NCI-H345 treated with DMSO at 0.1 percent for 48 hours (cell line): Measurements from ENCODE around the gene AGPAT2.

Experiments
- DNase-seq: peaks from one replicate; lab custom pipeline; 2025; ENCODE audit not compliant: unreplicated experiment; lab: John Stamatoyannopoulos, UW

The AGPAT2 gene

DNA sequence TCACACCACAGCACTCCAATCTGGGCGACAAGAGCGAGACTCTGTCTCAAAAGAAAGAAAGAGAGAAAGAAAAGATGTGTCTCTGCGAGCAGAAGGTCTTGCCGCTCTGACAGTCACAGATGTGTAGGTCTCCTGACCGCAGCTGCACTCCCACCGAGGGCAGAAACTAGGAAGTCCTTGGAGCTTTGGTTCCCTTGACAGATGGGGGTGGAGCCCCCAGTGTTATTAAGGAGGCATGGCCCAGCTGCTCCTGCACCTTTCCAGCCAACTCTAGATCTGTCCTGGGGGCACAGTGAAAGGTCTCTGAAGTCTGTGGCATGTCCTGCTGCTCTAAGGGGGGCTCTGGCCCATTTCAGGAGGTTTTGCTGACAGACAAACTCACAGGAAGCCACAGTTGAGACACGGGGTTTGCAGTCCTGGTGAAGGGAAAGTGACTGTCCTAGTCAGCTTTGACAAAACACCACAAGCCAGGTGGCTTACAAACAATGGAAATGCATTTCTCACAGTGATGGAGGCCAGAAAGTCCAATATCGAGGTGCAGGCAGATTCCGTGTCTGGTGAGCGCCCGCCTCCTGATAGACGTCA lies 16.1 kb upstream of the AGPAT2 start:
- DNase-seq, result no peak

DNA sequence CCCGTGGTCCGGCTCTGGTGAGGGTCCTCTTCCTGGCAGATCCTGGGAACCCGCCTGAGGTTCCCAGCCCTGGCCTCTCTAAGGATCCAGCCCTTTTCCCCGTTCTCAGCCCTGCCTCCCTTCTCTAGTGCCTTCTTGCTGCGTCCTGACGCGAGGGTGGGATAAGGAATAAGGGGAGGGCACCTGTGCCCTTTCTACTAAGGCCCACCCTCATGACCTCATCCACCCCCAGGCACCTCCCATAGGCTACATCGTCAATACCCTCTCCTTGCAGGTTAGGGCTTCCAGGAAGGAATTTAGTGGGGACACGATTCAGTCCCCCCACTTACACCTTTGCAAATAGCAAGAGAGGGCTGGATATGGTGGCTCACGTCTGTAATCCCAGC lies 14.4 kb upstream of the AGPAT2 start:
- DNase-seq, result no peak

DNA sequence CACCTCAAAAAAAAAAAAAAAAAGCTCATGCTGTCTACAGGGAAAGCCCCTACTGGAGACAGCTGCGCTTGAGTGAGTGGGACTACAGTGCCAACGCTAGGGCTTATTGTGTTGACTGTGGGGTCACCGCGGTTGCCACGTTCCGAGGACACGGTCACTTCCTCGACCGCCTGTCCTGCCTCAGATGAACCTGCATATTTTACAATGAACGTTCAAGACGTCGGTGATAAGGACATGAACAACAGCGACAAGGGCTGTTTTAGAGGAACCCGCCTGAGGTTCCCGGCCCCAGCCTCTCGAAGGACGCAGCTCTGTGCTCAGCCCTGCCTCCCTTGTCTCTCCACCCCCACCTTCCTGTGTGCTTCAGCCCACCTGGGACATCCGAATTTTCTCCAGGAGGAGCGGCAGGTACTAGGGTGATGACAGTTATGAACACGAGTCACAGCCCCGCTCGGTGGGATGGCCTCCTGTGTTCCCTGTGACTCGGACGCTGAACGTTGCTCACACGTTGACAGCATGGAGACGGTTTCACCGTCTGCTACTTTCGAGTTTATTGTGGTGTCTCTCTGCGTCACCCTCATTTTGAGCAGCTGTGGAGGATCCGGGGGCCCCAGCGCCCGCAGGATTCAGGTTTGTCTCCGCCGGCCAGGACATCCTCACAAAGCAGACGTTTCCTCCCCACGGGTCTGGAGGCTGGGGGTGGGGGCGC lies 13.9 kb upstream of the AGPAT2 start:
- DNase-seq, result no peak

DNA sequence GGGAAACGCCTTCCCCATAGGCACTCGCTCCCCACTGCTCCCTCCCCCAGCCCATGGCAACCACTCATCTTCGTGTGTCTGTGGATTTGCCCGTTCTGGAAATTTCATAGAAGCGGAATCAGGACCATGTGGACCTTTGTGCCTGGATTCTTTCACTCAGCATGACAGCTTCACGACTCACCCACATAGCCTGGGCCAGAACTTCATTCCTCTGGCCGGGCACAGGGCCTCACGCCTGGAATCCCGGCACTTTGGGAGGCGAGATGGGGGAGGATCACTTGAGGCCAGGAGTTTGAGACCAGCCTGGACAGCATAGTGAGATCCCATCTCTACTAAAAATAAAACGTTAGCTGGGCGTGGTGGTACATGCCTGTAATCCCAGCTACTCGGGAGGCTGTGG lies 13.0 kb upstream of the AGPAT2 start:
- DNase-seq, result no peak

DNA sequence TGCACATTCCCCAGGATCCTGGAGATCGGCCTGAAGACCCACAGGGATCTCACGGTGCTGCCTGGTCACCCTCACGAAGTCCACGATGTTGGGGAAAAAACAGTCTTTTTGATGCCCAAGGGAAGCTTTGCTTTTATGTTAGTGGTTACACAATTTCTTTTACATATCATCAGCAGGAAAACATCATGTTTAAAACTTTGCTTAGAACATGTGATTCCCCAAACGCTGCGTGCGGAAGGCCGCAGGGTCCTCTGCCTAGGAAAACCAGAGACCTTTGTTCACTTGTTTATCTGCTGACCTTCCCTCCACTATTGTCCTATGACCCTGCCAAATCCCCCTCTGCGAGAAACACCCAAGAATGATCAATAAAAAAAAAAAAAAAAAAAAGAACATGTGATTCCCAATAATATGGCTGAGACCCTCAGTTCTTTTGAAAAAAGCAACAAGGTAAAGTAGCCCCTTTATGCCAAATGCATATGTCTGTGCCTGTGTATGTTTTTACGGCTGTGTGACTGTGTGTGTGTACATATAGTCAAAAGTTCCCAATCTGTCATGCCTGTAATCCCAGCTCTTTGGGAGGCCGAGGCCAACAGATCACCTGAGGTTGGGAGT lies 11.5 kb upstream of the AGPAT2 start:
- no peak for DNase-seq

DNA sequence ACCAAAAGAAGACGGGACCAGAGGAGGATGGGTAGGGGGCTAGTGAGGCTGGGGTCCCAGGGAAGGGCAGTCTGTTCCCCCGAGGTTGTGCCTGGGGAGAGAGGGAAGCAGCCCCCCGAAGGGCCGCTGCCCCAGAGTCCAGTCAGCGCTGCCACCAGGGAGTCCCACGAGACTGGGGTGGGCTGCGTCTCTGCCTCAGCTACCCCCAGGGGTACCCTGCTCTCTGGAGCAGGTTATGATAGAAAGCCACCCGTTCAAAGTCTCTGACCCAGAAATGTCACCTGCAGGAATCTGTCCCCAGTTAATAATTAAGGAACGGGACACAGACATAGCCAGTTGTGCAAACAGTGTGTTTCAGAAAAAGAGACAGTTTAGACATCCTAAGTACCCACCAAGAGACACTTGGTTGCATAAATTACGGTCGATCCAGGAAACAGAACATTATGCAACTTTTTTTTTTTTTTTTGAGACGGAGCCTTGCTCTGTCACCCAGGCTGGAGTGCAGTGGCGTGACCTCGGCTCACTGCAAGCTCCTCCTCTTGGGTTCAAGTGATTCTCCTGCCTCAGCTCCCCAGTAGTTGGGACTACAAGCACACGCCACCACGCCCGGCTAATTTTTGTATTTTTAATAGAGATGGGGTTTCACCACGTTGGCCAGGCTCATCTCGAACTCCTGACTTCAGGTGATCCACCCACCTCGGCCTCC lies 10.7 kb upstream of the AGPAT2 start:
- DNase-seq, result no peak

DNA sequence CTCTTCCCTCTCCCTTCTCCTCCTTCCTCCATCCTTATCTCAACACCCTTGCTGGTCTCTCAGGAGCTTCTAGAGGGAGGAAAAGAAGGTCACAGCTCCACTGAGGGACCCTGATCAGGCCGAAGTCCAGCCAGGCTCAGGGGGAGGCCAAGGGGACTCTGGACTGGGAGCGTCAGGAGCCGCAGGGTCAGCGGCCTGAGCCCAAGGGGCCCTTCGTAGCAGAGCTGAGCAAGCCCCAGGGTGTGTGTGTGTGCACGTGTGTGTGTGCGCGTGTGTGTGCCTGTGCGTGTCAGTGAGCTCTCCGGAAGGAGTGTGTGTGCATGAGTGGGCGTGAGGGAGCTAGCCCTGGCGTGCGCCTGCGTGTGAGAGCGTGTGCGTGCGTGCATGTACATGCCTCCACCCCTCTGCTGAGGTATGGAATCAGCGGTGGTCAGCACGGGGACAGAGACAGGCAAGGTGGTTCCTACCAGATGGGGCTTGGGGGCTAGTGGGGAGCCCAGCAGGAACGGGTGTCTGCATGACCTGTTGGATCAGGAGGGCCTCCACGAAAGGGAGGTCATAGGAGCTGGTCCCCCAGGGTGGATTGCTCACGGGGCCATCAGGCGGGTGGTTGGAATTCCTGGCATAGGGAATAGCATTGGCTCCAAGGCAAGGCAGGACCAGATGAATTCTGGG lies 10.0 kb upstream of the AGPAT2 start:
- no peak for DNase-seq

DNA sequence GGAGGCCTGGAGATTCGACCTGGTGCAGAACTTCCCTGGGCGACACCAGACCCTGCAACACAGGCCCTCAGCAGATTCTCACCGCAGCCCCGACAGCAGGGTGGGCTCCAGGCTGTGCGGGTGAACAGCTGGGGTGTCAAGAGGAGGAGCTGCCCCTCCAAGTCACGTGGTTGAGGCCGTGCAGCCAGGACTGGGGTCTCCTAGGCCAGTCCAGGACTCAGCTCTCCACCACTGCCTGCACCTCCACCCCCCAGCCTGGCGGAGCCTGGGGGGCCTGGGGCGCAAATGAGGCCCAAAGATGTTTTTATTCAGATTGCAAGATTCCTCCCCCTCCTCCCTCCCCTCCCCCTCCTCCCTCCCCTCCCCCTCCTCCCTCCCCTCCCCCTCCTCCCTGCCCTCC lies 9.2 kb upstream of the AGPAT2 start:
- no peak for DNase-seq

DNA sequence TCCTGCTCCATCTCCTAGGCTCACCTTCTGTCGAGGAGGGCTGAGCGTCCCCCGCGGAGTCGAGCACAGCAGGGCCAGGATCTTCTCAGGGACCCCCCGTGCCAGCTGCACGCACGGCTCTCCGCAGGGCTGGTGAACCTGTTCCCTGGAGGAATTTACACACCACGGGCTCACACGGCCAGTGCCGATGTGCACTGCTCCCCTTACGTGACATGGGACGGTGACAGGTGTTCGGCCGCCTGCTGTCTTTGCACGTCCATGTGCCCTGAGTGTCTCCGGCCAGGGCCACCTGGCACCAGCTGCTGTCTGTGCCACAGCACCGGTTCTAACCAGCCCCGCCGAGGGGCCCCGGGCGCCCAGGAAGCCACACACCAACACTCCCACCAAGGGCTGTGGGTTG lies 8.7 kb upstream of the AGPAT2 start:
- peak; percentile 67 for DNase-seq

DNA sequence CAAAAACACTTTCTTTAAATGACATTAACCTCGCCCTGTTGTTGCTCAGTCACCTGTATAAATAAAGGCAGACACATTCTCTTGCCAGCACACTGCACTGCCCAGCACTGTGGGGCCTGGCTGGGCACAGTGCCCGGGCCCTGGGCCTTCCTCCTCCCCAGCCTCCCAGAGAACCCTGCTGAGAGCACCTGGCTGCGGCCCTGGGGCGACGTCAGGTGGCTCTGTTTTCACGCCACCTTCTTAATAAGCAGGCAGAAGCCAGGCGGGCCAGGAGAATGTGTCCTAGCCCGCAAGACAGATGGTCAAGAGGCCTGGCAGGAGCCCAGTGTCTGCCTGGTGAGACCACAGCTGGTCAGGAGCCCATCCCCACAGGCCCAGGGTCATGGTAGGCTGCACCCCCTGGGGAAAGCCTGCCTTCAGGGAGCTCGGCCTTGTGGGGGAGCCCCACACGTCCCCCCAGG lies 8.2 kb upstream of the AGPAT2 start:
- peak; percentile 90 for DNase-seq

DNA sequence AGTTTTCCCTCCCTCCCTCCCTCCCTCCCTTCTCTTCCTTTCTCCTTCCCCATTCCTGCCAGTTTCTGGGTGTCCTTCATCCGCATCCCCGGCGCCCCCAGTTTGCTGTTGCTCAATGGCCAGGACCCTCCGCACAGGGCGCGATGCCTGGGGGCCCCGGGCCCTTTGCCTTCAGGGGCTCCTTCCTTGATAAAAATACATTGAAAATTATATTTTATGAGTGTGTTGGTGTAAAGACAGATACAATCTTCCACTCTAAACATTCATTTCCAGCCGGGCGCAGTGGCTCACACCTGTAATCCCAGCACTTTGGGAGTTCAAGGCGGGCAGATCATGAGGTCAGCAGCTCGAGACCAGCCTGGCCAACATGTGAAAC lies 7.6 kb upstream of the AGPAT2 start:
- no peak for DNase-seq

DNA sequence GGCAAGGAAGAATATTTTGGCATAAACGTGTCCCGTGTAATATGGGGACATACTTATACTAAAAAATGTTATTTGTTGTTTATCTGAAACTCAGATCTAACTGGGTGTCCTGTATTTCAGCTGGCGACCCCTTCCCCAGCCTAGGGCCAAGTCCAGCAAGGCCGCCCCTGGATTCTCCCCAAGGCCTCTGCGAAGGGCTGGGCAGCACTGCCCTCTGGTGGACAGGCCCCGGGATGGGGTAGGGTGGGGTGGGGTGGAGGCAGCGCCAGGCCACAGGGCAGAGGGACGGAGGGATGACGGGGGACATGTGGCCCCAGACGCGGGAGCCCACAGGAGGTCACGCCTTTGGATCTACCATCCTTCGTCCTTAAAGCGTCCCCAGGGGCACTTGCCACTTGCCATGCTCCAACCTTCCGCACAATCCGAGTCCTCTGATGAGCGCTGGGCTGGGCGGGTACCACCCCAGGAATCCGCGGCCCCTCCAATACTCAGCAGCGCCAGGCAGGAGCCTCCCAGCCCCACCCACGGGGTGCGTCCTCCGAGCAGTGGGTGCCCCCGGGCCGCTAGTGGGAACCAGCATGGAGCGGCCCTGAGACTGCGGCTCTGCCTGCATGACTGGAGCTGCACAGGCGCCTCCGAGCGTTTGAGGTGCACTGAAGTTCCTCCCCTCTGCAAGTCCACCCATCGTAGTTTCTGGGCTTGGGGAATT lies 7.1 kb upstream of the AGPAT2 start:
- no peak for DNase-seq

DNA sequence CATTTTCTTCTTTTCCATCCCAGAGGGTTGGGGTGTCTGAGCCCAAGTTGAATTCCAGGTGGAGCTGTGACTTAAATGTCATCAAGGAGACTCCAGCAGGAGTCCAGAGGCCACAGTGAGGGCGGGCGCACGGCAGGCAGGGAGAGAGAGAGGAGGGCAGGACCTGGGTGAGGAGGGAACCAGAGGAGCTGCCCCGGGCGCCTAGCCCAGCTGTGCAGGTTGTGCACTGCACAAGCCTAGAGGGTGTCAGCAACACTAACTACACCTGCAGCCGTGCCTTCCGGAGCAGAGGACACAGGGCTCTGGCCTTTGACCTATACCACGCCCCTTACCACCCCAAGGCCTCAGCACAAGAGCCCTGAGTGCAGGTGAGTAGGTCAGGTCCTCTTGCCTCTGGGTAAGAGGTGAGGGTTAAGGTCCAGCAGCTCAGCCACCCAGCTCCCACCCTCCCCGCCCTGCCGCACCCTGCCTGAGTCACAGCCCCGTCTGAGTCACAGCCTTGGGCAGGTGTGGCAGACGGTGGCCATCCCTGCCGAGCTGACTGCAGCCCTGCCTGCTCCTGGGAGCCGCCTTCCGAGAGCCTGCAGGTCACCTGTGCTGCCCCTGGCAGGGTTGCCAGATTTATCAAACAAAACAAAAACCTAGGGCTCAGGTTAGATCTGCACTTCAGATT lies 6.4 kb upstream of the AGPAT2 start:
- DNase-seq, result no peak

DNA sequence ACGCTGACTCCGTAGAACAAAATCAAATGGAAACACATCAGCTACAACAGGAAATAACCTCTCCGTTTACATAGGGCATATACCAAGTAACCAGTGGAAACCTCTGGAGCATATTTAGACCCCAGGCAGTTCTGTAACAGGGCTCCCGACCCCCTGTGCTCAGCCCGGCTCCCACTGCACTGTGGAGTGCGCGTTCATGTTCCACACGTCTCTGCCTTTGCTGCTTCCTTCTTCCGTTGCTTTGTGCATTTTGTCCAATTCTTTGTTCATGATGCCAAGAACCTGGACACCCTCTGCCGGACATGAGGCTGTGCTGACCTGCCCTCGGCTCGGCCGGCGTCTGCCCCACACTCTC lies 5.9 kb upstream of the AGPAT2 start:
- no peak for DNase-seq

DNA sequence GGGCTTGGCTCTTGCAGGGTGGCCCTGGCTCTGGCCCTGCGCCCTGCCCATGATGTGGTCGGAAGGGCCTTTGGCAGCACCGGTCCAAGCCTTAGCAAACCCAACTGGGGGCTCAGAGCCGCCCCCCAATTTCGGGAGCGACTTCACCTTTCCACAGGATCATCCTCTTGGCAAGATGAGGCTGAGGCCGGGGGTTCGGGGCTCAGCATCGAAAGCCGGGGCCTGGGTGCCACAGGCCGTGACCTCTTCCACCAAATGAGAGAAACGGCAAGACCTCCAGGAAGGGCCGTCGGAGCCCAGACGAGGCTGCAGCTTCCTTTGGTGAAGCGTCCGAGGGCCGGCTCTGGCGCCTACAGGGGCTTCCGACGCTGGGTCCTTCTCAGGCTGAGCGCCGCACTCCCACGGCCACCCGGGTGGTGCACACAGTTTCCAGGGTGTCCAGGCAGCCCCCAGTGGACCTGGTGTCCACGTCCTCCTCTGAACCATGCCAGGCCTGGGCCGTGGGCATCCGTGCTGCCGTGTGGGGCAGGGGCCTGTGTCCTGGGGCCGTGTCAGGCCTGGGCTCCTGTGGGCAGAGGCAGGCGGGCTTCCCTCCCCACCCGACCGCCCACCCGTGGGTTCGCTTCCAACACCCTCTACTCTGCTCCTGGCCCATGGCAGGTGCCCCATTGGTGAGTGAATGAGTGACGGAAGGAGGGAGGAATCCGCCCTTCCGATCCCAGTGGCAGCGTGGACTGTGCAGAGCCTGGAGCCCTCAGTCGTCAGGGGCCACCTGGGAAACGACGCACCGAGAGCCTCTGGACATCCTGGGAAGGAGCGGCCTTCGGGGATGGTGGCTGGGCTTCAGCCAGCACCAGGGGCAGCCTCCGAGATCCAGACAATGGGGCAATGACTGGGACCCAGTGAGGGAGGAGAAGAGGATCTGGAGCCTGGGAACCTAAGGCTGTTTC lies 5.2 kb upstream of the AGPAT2 start:
- no peak for DNase-seq

DNA sequence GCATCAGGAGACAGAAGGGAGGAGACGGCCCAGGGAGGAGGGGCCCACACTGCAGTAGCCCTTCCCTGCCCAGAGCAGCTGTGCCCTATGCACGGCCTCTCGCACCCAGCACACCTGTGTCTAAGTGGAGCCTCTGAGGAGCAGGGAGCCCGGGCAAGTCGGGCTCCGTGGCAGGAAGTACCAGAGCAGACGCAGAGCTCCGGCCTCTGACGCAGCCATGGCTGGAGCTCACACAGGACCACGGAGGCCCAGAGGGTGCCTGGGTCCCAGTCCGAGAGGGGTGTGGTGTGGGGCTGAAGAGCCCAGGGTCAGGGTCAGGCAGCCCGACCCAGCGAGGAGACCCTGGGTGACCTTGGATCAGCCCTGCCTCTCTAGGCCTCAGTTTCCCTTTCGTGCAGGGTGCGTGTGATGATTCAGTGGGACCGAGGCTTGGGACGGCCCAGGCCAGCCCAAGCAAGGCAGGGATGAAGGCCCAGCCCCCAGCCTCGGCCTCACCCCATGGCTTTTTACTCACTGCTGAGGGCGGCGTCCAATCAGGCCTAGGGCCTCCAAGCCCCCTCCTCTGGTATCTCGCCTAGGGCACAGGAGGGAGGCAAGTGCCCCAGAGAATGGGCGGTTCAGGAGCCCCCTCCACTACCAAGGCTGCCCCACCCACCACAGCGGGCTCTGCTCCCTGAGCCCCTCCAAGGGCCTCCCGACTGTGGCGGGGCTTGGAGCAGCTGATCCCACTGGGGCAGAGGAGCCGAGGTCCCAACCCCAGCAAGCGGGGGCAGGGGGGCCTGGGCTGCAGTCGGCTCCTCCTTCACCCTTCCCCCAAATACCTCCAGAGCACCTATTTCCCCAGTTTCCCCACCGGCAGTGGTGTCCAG lies 4.3 kb upstream of the AGPAT2 start:
- DNase-seq, result no peak

DNA sequence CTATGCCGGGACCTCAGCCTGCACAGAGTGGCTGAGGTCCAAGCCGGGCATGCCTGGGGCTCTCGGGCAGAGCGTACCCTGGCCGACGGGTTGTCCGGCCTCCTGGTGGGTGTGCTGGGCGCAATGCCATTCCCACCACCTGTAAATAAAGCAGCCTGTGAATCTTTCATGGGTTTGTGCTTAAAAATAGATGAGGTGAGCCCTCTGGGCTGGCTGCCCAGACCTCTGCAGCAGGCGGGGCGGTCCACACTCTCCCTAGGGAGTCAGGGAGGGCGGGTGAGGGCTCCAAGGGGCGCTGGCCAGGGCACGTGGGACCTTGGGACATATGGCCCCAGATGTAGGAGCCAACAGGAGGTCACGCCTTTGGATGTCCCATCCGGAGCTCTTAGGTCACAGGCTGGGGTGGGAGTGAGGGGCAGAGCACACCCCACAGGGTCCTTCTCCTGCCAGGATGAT lies 3.6 kb upstream of the AGPAT2 start:
- DNase-seq, result no peak

DNA sequence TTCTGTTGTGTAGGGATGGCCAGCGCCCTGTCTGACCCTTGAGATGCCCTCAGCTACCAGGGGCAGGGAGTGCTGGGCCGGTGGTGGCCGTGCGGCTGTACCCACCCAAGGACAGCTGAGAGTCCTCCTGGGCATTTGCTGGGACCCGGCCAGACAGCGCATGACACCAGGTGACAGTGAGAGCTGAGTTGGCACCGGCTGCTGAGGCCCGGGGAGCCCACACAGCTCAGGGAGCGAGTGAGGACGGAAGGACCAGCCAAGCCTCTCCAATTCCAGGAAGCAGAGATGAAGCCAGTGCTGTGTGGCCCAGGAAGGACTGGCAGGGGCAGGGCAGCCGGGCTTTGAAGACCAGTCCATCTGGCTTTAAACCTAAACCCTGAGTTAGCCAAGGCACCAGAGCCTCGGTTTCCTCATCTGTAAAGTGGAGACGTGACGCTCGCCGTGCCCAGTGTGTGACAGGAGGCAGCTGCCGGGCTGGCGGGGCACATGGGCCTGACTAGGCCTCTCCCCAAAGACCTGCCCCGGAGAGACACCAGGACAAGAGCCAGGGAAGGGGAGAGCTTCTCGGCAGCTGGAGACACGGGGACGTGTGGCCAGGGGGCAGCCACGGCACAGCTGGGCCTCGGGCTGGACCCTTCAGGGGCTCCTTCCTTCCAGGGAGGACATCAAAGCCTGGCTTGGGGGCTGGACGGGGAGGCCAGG lies 3.0 kb upstream of the AGPAT2 start:
- no peak for DNase-seq
